GM19035 (cell line): ENCODE measurements around the gene CAPN10.

ENCODE experiments used
- ATAC-seq: cut with Tn5 transposase; IDR thresholded peaks from one replicate; pipeline ENCODE4 v1.9.1; 2021; ENCODE audit not compliant: unreplicated experiment

The CAPN10 gene

DNA sequence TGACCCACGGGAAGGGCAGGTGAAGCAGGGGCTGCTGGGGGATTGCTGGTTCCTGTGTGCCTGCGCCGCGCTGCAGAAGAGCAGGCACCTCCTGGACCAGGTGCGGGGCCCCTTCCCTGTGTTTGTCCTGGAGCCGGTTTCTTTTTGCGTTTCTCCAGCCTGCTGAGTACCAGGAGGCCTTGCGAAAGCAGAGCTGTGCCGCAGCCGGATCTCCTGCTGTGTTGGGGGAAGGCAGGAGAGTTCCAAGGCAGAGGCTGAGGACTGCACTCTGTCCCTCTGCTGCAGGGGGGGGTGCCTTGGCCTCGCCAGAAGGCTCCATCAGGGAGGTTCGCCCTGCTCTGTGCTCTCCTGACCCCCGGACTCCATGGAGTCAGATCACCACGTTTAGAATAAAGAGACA lies 2.8 kb downstream of the CAPN10 start:
- no peak for ATAC-seq

DNA sequence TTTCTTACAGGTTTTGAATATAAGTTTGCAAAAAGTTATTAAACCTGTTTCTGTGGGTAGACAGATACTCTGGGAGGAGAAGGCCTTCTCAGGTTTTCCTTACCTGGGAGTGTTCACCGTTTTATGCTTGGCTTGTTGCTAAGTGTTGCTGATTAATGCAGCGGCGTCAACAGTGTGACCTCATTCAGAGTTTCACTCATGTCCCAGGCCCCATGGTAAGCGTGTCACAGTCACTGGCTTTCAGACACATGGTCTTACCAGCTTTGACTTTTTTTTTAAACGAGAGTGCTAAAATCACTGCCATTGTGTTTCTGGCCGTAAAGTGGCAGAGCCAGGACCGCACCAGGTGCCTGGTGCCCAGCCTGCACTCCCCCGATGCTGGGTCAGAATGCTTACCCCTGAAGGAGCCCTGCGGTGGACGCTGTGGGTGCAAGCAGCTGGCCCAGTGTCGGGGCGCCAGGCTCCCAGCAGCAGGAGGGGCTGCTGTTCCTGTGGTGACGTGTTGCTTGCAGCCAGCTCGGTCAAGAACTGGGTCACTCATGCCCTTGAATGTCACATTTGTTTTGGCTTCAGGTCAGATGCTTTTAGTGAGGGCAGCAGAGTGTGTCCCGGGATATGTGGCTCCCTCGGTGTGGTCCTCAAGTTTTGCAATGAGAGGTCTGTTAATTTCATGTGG lies 3.5 kb downstream of the CAPN10 start:
- no peak for ATAC-seq

- ATAC-seq: no peak
Measured at GRCh38 chr2:240590681-240591111, 4.2 kb downstream of the CAPN10 start.

GRCh38 chr2:240591226-240591625 lies 4.7 kb downstream of the CAPN10 start:
- no peak for ATAC-seq

- ATAC-seq: no peak
Measured at GRCh38 chr2:240591784-240592183, 5.2 kb downstream of the CAPN10 start.

- ATAC-seq: no peak
Measured at GRCh38 chr2:240593026-240593702, 6.6 kb downstream of the CAPN10 start.

- no peak for ATAC-seq
Measured at GRCh38 chr2:240593703-240594451, 7.3 kb downstream of the CAPN10 start.

DNA sequence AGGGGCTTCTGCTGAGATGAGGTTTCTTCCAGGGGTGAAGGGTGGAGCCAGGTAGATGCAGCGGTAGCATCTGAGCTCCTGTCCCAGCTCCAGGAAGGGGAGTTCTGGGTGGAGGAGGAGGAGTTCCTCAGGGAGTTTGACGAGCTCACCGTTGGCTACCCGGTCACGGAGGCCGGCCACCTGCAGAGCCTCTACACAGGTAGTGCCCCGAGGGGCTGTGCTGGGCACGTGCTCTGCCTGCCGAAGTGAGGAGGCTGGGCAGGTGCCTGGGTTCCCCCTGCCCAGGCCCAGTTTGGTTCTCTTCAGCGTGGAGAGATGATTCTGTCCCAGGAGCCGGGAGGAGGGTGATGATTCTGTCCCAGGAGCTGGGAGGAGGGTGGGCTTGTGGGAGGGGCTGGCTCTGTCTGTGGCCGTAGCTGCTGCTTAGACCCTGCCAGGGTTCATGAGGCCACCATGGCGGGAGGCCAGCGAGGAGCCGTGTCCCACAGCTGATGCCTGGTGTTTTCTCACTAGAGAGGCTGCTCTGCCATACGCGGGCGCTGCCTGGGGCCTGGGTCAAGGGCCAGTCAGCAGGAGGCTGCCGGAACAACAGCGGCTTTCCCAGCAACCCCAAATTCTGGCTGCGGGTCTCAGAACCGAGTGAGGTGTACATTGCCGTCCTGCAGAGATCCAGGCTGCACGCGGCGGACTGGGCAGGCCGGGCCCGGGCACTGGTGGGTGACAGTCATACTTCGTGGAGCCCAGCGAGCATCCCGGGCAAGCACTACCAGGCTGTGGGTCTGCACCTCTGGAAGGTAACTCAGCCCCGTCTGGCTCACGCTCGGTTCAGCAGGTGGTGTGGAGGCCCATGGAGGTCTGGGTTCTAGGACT lies 8.2 kb downstream of the CAPN10 start:
- ATAC-seq: no peak

DNA sequence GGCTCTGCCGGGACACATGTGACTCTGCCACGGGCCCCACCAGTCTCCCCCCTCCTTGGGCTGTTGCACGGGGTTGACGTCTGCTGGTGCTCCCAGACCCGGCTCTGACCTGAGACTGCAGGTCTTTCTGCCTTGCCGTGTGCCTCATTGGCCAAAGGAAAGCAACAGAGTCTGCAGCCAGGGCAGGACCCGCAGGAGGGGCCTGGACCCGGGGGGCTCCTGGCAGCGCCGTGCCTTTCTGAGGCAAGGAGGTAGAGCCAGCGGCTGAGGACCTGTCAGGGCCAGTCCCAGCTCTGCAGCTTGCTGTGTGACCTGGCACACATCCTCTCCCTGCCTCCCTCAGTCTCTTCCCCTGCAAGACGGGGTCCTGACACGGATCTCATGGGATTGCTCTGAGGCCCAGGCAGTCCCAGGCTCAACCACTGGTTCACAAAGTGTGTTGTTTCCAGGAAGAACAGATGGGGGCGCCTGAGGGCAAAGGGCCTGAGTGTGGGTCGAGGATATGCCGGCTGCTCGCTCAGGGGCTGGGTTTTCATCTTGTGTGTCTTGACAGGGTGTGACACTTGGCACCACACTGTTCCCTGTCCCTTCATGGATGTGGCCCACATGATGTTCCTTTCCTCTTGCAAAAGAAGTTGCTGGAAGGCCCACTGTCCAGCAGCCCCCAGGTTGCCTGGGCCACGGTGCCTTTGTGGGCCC lies 9.0 kb downstream of the CAPN10 start:
- ATAC-seq: no peak

- ATAC-seq: no peak
Measured at GRCh38 chr2:240596080-240596460, 9.5 kb downstream of the CAPN10 start.

DNA sequence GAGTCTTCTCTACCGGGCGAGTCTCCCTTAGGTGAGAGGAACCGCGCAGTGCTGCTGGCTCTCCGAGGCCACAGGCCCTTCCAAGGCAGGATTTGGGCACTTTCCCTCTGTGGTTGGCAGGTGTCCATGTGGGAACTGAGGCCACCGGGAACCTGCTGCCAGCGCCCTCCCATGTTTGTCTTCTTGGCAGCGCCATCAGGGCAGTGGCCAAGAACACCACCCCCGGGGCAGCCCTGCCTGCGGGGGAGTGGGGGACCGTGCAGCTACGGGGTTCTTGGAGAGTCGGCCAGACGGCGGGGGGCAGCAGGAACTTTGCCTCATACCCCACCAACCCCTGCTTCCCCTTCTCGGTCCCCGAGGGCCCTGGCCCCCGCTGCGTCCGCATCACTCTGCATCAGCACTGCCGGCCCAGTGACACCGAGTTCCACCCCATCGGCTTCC lies 10.0 kb downstream of the CAPN10 start:
- ATAC-seq: no peak

GRCh38 chr2:240597054-240597418 lies 10.5 kb downstream of the CAPN10 start:
- no peak for ATAC-seq

- ATAC-seq: no peak
Measured at GRCh38 chr2:240597419-240598181, 11.1 kb downstream of the CAPN10 start.

DNA sequence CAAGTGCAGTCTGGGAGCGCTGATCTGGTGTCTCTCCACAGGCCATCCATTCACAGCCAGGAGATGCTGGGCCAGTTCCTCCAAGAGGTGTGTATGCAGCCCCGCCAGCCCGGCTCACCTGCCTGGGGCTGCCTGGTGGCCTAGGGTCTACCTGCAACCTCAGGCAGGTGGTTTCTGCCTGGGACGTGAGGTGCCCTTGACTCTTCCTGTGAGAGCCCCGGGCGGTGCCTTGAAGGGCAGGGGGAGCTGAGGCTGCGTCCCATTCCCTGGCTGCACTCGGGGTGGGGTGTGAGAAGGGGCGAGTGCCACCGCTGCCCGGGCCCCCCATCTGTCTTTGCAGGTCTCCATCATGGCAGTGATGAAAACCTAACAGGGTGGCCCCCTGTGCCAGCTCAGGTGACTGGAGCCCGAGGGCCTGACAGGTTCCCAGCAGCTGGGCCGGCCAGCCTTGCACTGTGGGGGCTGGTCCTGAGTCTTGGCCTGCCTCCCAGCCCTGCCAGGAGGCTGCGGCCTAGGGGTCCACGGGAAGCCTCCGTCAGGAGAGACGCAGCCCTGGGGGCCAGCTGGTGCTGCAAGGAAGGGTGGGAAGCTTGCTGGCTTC lies 11.9 kb downstream of the CAPN10 start:
- ATAC-seq: no peak

GRCh38 chr2:240599141-240599583 lies 12.6 kb downstream of the CAPN10 start:
- ATAC-seq: no peak

DNA sequence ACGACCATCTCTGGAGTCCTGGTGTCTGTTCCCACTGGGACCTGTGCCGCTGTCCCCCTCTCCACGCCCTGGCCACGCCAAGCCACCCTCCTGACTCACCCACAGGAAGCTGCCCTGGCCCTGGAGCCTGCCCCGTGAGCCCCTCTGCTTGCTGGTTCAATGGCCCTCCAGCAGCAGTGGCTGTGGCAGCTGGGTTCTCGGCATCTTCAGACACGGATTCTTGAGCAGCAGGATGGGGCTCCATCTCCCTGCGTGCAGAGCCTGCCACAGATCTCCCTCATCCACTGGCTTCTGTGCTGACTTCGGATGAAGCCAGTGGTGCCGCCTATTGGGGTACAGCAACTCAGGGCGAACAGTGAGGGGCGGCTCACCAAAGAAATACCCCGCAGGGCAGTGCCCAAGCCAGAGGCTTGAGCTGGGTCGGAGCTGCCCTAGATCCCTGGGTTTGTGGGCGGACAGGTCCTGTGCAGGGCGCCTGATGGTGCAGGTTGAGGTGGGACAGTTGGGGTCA lies 14.0 kb downstream of the CAPN10 start:
- ATAC-seq: no peak

DNA sequence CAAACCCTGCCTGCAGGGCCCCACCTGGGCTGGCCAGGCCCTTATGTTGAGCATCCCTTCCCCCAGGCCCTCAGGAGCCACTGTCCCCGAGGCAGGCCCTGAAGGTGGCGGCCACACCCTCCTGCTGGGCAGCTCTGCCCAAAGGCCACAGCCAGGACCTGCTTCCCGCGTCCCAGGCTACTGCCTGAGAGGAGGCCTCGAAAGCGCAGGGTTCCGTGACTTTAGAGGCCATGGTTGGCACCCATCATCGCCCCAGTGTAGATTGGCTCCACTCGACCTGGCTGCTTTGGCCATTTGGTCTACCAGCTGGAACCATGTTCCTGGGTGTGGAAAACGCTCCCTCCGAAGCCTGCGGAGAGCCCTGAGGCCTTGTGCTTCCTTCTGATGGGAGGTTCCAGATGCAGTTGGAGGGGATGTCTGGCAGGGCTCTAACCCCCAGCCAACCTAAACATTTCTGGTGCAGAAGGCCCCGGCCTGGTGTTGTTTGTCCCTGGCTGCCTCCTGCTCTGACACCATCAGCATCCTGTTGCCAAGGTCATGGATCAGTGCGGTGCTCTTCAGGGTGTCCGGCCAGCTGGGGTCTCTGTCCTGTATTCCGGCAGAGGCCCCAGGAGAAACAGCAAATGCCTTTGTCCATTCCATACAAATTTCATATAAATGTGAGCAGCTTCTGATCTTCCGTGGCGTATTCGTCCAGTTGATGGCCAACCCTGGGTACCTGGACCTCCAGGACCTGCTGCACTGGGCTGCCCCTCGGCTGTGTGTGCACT lies 14.7 kb downstream of the CAPN10 start:
- ATAC-seq: no peak

- ATAC-seq: no peak
Measured at GRCh38 chr2:240601831-240602160, 15.3 kb downstream of the CAPN10 start.
